WERI-Rb-1 (cell line): ENCODE data around the gene NEK6.

ENCODE experiments used
- DNase-seq: peaks from one replicate; pipeline ENCODE4 v3.0.0-alpha.2; 2020
- H3K27ac ChIP-seq: fragments of 250-450 bp; sonication (Bioruptor Pico); 2 replicates; pipeline ENCODE4 v1.5.1; 2020; ENCODE audit warnings: mild to moderate bottlenecking, moderate library complexity
- H3K27me3 ChIP-seq: fragments of 250-450 bp; sonication (Bioruptor Pico); 2 replicates; pipeline ENCODE4 v1.5.1; 2021; ENCODE audit warnings: mild to moderate bottlenecking, low read depth, moderate library complexity; ENCODE audit not compliant: insufficient read depth, severe bottlenecking
- H3K36me3 ChIP-seq: fragments of 250-450 bp; sonication (Bioruptor Pico); 2 replicates; pipeline ENCODE4 v1.5.1; 2020; ENCODE audit warnings: mild to moderate bottlenecking, moderate library complexity
- H3K4me3 ChIP-seq: 2 replicates; pipeline ENCODE4 v1.5.1; 2011; ENCODE audit warnings: low read depth, mild to moderate bottlenecking, control low read depth, low read length
- H3K9me3 ChIP-seq: fragments of 250-450 bp; sonication (Bioruptor Pico); 2 replicates; pipeline ENCODE4 v1.5.1; 2021; ENCODE audit warnings: mild to moderate bottlenecking, moderate library complexity; ENCODE audit not compliant: severe bottlenecking
- CTCF ChIP-seq: IDR thresholded peaks from 2 replicates; pipeline ENCODE4 v1.5.1; 2011; ENCODE audit warnings: low read depth, mild to moderate bottlenecking, control low read depth, inconsistent platforms, low read length

Gene NEK6

GRCh38 chr9:124321416-124321815 is 63.7 kb downstream of the NEK6 start:
- Histone ChIP-seq H3K9me3 (no peaks in the 10 kb centered on the region), H3K27ac (no peak overlapping the region), H3K27me3 (no peaks in the 10 kb centered on the region), H3K4me3 (no peak overlapping the region), H3K36me3 (peaks cover 6% of the 10 kb centered on the region)
- TF ChIP-seq CTCF, result no peak
- DNase-seq, result no peak

GRCh38 chr9:124321935-124322334 is 64.2 kb downstream of the NEK6 start:
- Histone ChIP-seq H3K27me3 (no peaks in the 10 kb centered on the region), H3K4me3 (no peak overlapping the region), H3K27ac (no peak overlapping the region), H3K9me3 (no peaks in the 10 kb centered on the region), H3K36me3 (peaks cover 8% of the 10 kb centered on the region)
- DNase-seq, result no peak
- TF ChIP-seq CTCF, result no peak

DNA sequence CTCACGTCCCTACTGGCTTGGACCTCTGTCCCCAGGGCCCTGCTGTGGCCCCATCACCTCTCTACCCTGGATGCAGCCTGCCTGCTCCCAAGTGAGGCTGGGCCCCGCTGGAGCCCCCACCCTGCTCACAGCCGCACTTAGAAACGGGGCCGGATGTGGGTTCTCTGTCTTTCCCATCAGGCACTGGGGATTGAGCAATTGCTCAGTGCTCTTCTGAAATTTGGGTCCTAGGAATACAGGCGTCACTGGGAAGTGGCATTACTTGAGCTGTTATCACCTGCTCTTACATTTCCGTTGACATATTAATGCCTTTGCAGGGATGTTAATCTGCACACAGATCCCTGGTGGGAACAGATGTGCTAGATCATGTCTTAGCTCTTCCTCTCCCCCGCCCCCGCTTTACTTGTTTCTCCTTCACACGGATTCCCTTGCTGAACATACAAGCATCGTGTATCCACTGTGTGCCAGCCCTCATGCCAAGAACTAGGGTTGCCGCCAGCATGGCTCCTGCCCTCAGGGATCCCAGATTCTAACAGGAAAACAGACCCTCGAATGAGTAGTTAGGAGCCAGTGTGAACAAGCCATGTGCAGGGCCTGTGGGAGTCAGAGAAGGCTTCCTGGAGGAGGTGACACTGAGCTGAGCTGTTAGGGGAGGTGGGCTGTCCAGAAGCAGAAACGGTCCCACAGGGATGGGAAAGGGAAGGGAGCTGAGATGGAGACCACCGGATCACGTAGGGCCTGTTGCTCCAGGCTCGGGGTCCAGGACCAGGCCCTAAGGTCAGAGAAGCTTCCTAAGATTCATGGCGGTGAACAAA is 65.1 kb downstream of the NEK6 start:
- no peak for TF ChIP-seq CTCF
- Histone ChIP-seq H3K9me3 (no peaks in the 10 kb centered on the region), H3K27ac (no peak overlapping the region), H3K27me3 (no peaks in the 10 kb centered on the region), H3K4me3 (no peak overlapping the region), H3K36me3 (peaks cover 13% of the 10 kb centered on the region)
- peak; percentile 71 for DNase-seq

DNA sequence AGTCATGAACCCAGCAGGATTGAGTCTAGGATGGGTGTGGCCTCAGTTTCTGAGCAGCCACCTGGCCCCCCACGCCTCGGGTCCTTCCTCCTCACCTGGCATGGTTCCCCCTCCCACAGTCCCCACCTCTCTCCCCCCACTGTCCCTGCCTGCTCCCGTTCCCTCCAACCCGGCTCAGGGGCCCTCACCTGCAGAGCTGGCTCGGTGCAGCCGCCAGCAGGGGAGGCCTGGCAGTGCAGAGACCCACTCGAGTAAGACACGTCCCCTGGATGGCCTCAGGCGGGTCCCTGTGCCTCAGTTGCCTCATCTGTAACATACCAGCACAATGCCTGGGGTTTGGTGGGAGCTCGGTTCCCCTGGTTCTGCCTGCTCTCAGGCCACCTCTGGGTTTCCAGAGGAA is 66.2 kb downstream of the NEK6 start:
- Histone ChIP-seq H3K9me3 (no peaks in the 10 kb centered on the region), H3K36me3 (peaks cover 13% of the 10 kb centered on the region), H3K27ac (no peak overlapping the region), H3K4me3 (no peak overlapping the region), H3K27me3 (no peaks in the 10 kb centered on the region)
- no peak for DNase-seq
- no peak for TF ChIP-seq CTCF

GRCh38 chr9:124325816-124326215 is 68.1 kb downstream of the NEK6 start:
- Histone ChIP-seq H3K4me3 (no peak overlapping the region), H3K36me3 (peaks cover 13% of the 10 kb centered on the region), H3K27ac (no peak overlapping the region), H3K27me3 (no peaks in the 10 kb centered on the region), H3K9me3 (no peaks in the 10 kb centered on the region)
- DNase-seq, result no peak
- no peak for TF ChIP-seq CTCF

GRCh38 chr9:124326378-124326777 is 68.6 kb downstream of the NEK6 start:
- Histone ChIP-seq H3K36me3 (peaks cover 13% of the 10 kb centered on the region), H3K27ac (no peak overlapping the region), H3K4me3 (no peak overlapping the region), H3K27me3 (no peaks in the 10 kb centered on the region), H3K9me3 (no peaks in the 10 kb centered on the region)
- no peak for TF ChIP-seq CTCF
- no peak for DNase-seq
